Muscle layer of colon (tissue), 2 donors: ENCODE measurements around the gene MPRIP.

Experiments used
- H3K27ac ChIP-seq: one replicate; pipeline ENCODE4 v1.7.0; 2013; ENCODE audit warnings: low read depth, mild to moderate bottlenecking, low read length, moderate library complexity
- H3K27me3 ChIP-seq, 2 donors: one replicate each; pipeline ENCODE4 v1.7.0; 2013; ENCODE audit warnings: low read length in 2 of 2, mild to moderate bottlenecking in 2 of 2; ENCODE audit not compliant: insufficient read depth in 2 of 2, control insufficient read depth in 1 of 2
- H3K36me3 ChIP-seq: one replicate; pipeline ENCODE4 v1.7.0; 2013; ENCODE audit warnings: mild to moderate bottlenecking, low read length; ENCODE audit not compliant: insufficient read depth
- H3K4me1 ChIP-seq: one replicate; pipeline ENCODE4 v1.7.0; 2013; ENCODE audit warnings: mild to moderate bottlenecking, low read length; ENCODE audit not compliant: insufficient read depth
- H3K4me3 ChIP-seq, 2 donors: one replicate each; pipeline ENCODE4 v1.7.0; 2013; ENCODE audit warnings: low read length in 2 of 2, low read depth in 1 of 2, mild to moderate bottlenecking in 1 of 2, moderate library complexity in 1 of 2
- H3K9ac ChIP-seq: one replicate; pipeline ENCODE4 v1.7.0; 2013; ENCODE audit warnings: low read length
- H3K9me3 ChIP-seq: one replicate; pipeline ENCODE4 v1.7.0; 2013; ENCODE audit warnings: mild to moderate bottlenecking, low read length
- donor health status: abdominal sarcoma.
- donor health status: Adenocarcinoma of cecum.

MPRIP gene

GRCh38 chr17:17198281-17198680, 156.0 kb downstream of the MPRIP start:
- Histone ChIP-seq H3K4me3 (no peak overlapping the region), H3K27ac (no peak overlapping the region), H3K36me3 (peaks cover 11% of the 10 kb centered on the region), H3K27me3 (no peaks in the 10 kb centered on the region), H3K9me3 (no peaks in the 10 kb centered on the region), H3K4me1 (peaks cover 48% of the 10 kb centered on the region), H3K9ac (no peak overlapping the region)

- Histone ChIP-seq H3K27ac (peak overlapping the region; percentile 87), H3K9me3 (no peaks in the 10 kb centered on the region), H3K4me1 (peaks cover 68% of the 10 kb centered on the region), H3K36me3 (peaks cover 11% of the 10 kb centered on the region), H3K4me3 (peak overlapping the region in 1 of 2 donors; percentile 41), H3K27me3 (no peaks in the 10 kb centered on the region), H3K9ac (peak overlapping the region; percentile 64)
Observed at GRCh38 chr17:17200311-17200710, 158.1 kb downstream of the MPRIP start.

GRCh38 chr17:17200831-17201230, 158.6 kb downstream of the MPRIP start:
- Histone ChIP-seq H3K36me3 (peaks cover 11% of the 10 kb centered on the region), H3K9me3 (no peaks in the 10 kb centered on the region), H3K27me3 (no peaks in the 10 kb centered on the region), H3K9ac (peak overlapping the region; percentile 64), H3K27ac (peak overlapping the region; percentile 87), H3K4me3 (peak overlapping the region in 1 of 2 donors; percentile 41), H3K4me1 (peaks cover 68% of the 10 kb centered on the region)

GRCh38 chr17:17201271-17201670, 159.0 kb downstream of the MPRIP start:
- Histone ChIP-seq H3K4me3 (peak overlapping the region in 1 of 2 donors; percentile 41), H3K4me1 (peaks cover 68% of the 10 kb centered on the region), H3K9me3 (no peaks in the 10 kb centered on the region), H3K27ac (peak overlapping the region; percentile 87), H3K36me3 (peaks cover 11% of the 10 kb centered on the region), H3K27me3 (no peaks in the 10 kb centered on the region), H3K9ac (peak overlapping the region; percentile 64)

- Histone ChIP-seq H3K4me3 (no peak overlapping the region), H3K27me3 (no peaks in the 10 kb centered on the region), H3K9ac (no peak overlapping the region), H3K27ac (peak overlapping the region; percentile 98), H3K9me3 (no peaks in the 10 kb centered on the region), H3K4me1 (peaks cover 72% of the 10 kb centered on the region), H3K36me3 (peaks cover 11% of the 10 kb centered on the region)
Observed at GRCh38 chr17:17201907-17202306, 159.7 kb downstream of the MPRIP start.

GRCh38 chr17:17203173-17203730, 161.0 kb downstream of the MPRIP start:
- H3K9ac ChIP-seq = peak overlapping the region; percentile 63
- no peaks in the 10 kb centered on the region for H3K27me3 ChIP-seq
- H3K36me3 ChIP-seq = peaks cover 11% of the 10 kb centered on the region
- H3K4me1 ChIP-seq = peaks cover 66% of the 10 kb centered on the region
- H3K9me3 ChIP-seq = no peaks in the 10 kb centered on the region
- peak overlapping the region in 1 of 2 donors; percentile 52 for H3K4me3 ChIP-seq
- H3K27ac ChIP-seq = peak overlapping the region; percentile 98

GRCh38 chr17:17204041-17204591, 161.9 kb downstream of the MPRIP start:
- H3K27ac ChIP-seq = peak overlapping the region; percentile 98
- H3K4me1 ChIP-seq = peaks cover 66% of the 10 kb centered on the region
- H3K36me3 ChIP-seq = peaks cover 11% of the 10 kb centered on the region
- no peaks in the 10 kb centered on the region for H3K27me3 ChIP-seq
- H3K9ac ChIP-seq = peak overlapping the region; percentile 63
- H3K4me3 ChIP-seq = peak overlapping the region; percentile 10 to 52
- no peaks in the 10 kb centered on the region for H3K9me3 ChIP-seq

- Histone ChIP-seq H3K27me3 (no peaks in the 10 kb centered on the region), H3K27ac (peak overlapping the region; percentile 98), H3K4me3 (peak overlapping the region; percentile 52 to 58), H3K9ac (peak overlapping the region; percentile 63), H3K36me3 (peaks cover 11% of the 10 kb centered on the region), H3K9me3 (no peaks in the 10 kb centered on the region), H3K4me1 (peaks cover 62% of the 10 kb centered on the region)
Observed at GRCh38 chr17:17204635-17205231, 162.5 kb downstream of the MPRIP start.

- H3K36me3 ChIP-seq = peaks cover 11% of the 10 kb centered on the region
- H3K4me1 ChIP-seq = peaks cover 54% of the 10 kb centered on the region
- H3K4me3 ChIP-seq = peak overlapping the region; percentile 52 to 58
- H3K27me3 ChIP-seq = no peaks in the 10 kb centered on the region
- peak overlapping the region; percentile 49 for H3K9ac ChIP-seq
- no peaks in the 10 kb centered on the region for H3K9me3 ChIP-seq
- H3K27ac ChIP-seq = peak overlapping the region; percentile 98
Observed at GRCh38 chr17:17205368-17206123, 163.3 kb downstream of the MPRIP start.

GRCh38 chr17:17206124-17206912, 164.1 kb downstream of the MPRIP start, which contains the start of gene PLD6:
Gene PLD6, minus strand, starts transcription at chr17:17206333. Its CDS starts 47 bp downstream, at chr17:17206286.
- Histone ChIP-seq H3K27me3 (no peaks in the 10 kb centered on the region), H3K9ac (peak within 1 kb of the TSS; percentile 53), H3K36me3 (peaks cover 11% of the 10 kb centered on the region), H3K4me3 (peak within 1 kb of the TSS; percentile 52 to 58), H3K9me3 (no peaks in the 10 kb centered on the region), H3K27ac (peak within 1 kb of the TSS; percentile 98), H3K4me1 (peaks cover 46% of the 10 kb centered on the region)
